Breast epithelium (tissue), 4 donors: ENCODE measurements around the gene ASAP2. TPM values are rescaled to one million over a fixed set of nuclear protein-coding genes. Genes with fewer than 3 reads are reported as not detected.
A peak's percentile ranks its signal among the peaks of the same experiment; 100 is the strongest.

ENCODE experiments used
- DNase-seq, 2 donors: peaks; one replicate each; pipeline ENCODE4 v3.0.0-alpha.2; 2019; ENCODE audit warnings: low spot score in 2 of 2
- H3K27ac ChIP-seq, 2 donors: fragments of 200-600 bp; sonication (generic) in 1 of 2; one replicate each; pipeline ENCODE4 v1.5.1; 2016 to 2019; ENCODE audit warnings: mild to moderate bottlenecking in 1 of 2
- H3K27me3 ChIP-seq, 2 donors: fragments of 200-600 bp; sonication (generic) in 1 of 2; one replicate each; pipeline versions ENCODE4 v1.5.1 to v1.6.0; 2017 to 2019; ENCODE audit warnings: control low read depth in 1 of 2, mild to moderate bottlenecking in 1 of 2
- H3K36me3 ChIP-seq: fragments of 200-600 bp; one replicate; pipeline ENCODE4 v1.5.1; 2019
- H3K4me1 ChIP-seq, 2 donors: fragments of 200-600 bp; sonication (generic); one replicate each; pipeline ENCODE4 v1.5.1; 2016 to 2019; ENCODE audit warnings: control low read depth in 1 of 2
- H3K4me3 ChIP-seq, 3 donors: fragments of 200-600 bp; sonication (generic); 1 replicate in 2 of 3; 2 replicates in 1 of 3; pipeline ENCODE4 v1.5.1; 2016 to 2019; ENCODE audit warnings: mild to moderate bottlenecking in 3 of 3, moderate library complexity in 2 of 3
- H3K9me3 ChIP-seq, 2 donors: fragments of 200-600 bp; sonication (generic) in 1 of 2; one replicate each; pipeline ENCODE4 v1.5.1; 2016 to 2019; ENCODE audit warnings: control low read depth in 1 of 2
- CTCF ChIP-seq, 3 donors: fragments of 450-650 bp; IDR thresholded peaks; one replicate each; pipeline ENCODE4 v1.5.1; 2016 to 2017; ENCODE audit warnings: antibody characterized with exemption in 3 of 3, mild to moderate bottlenecking in 3 of 3, moderate library complexity in 3 of 3
- POLR2A ChIP-seq: fragments of 450-650 bp; IDR thresholded peaks from one replicate; pipeline ENCODE4 v1.6.1; 2016; ENCODE audit warnings: antibody characterized with exemption, mild to moderate bottlenecking, moderate library complexity
- POLR2AphosphoS5 ChIP-seq, 3 donors: sonication (generic); formaldehyde crosslinking; IDR thresholded peaks; one replicate each; pipeline ENCODE4 v1.6.1; 2017; ENCODE audit warnings: antibody characterized with exemption in 3 of 3
- intact Hi-C: fragments of 100-400 bp; cut with DNase I; formaldehyde crosslinking; loops from one replicate; pipeline ENCODE4 v1.15.1; 2023; ENCODE audit warnings: low total_unique reads
- total RNA-seq, 3 donors: library from RNA; depleted of rRNA; stranded (reverse); fragments of >200 nt; gene quantifications; one replicate each; pipeline ENCODE4 v1.1.0, GENCODE V29; 2016

Gene ASAP2
- total RNA-seq, 3 donors from 2014 or later = 14.5 to 24.2 (median 21.0) TPM

GRCh38 chr2:9415516-9416169 lies 209.0 kb downstream of the ASAP2 start:
- DNase-seq = no peak
- intact Hi-C loops = no loop called here

GRCh38 chr2:9416267-9416961 lies 209.8 kb downstream of the ASAP2 start:
- Histone ChIP-seq H3K4me1 (no peaks in the 10 kb centered on the region), H3K9me3 (no peaks in the 10 kb centered on the region), H3K27ac (peak overlapping the region in 1 of 2 donors; percentile 81), H3K27me3 (no peaks in the 10 kb centered on the region), H3K36me3 (no peaks in the 10 kb centered on the region), H3K4me3 (no peak overlapping the region)
- intact Hi-C loops = no loop called here
- TF ChIP-seq POLR2AphosphoS5 (IDR thresholded peaks at IDR 0.05) (no peak), POLR2A (no peak), CTCF (IDR thresholded peaks at IDR 0.05) (no peak)
- no peak for DNase-seq

More at GRCh38 chr2:9415516-9416169, 209.0 kb downstream of the ASAP2 start:
- H3K4me1 ChIP-seq = no peaks in the 10 kb centered on the region
- H3K27me3 ChIP-seq = no peaks in the 10 kb centered on the region
- TF ChIP-seq POLR2A = no peak
- TF ChIP-seq CTCF (IDR thresholded peaks at IDR 0.05) = no peak
- TF ChIP-seq POLR2AphosphoS5 (IDR thresholded peaks at IDR 0.05) = no peak
- no peaks in the 10 kb centered on the region for H3K9me3 ChIP-seq
- H3K27ac ChIP-seq = peak overlapping the region in 1 of 2 donors; percentile 81
- H3K36me3 ChIP-seq = no peaks in the 10 kb centered on the region
- H3K4me3 ChIP-seq = no peak overlapping the region

GRCh38 chr2:9416962-9417316 lies 210.3 kb downstream of the ASAP2 start:
- H3K4me1 ChIP-seq = peaks cover 0 to 3% of the 10 kb centered on the region in 2 donors
- H3K27ac ChIP-seq = no peak overlapping the region
- no peaks in the 10 kb centered on the region for H3K9me3 ChIP-seq
- intact Hi-C loops = no loop called here
- H3K36me3 ChIP-seq = no peaks in the 10 kb centered on the region
- H3K27me3 ChIP-seq = no peaks in the 10 kb centered on the region
- no peak for DNase-seq
- H3K4me3 ChIP-seq = no peak overlapping the region
- TF ChIP-seq CTCF (IDR thresholded peaks at IDR 0.05) (no peak), POLR2A (no peak), POLR2AphosphoS5 (IDR thresholded peaks at IDR 0.05) (no peak)

GRCh38 chr2:9417725-9418124 lies 211.1 kb downstream of the ASAP2 start:
- no peaks in the 10 kb centered on the region for H3K36me3 ChIP-seq
- no peaks in the 10 kb centered on the region for H3K27me3 ChIP-seq
- TF ChIP-seq POLR2AphosphoS5 (IDR thresholded peaks at IDR 0.05) (no peak), POLR2A (no peak), CTCF (IDR thresholded peaks at IDR 0.05) (no peak)
- no peak for DNase-seq
- no peak overlapping the region for H3K4me3 ChIP-seq
- intact Hi-C loops = no loop called here
- H3K27ac ChIP-seq = no peak overlapping the region
- no peaks in the 10 kb centered on the region for H3K9me3 ChIP-seq
- H3K4me1 ChIP-seq = peaks cover 0 to 7% of the 10 kb centered on the region in 2 donors

- Histone ChIP-seq H3K27me3 (no peaks in the 10 kb centered on the region), H3K27ac (no peak overlapping the region), H3K36me3 (no peaks in the 10 kb centered on the region), H3K4me1 (peaks cover 0 to 7% of the 10 kb centered on the region in 2 donors), H3K9me3 (no peaks in the 10 kb centered on the region), H3K4me3 (no peak overlapping the region)
- no peak for DNase-seq
- TF ChIP-seq POLR2AphosphoS5 (IDR thresholded peaks at IDR 0.05) (no peak), CTCF (IDR thresholded peaks at IDR 0.05) (no peak), POLR2A (no peak)
- intact Hi-C loops = no loop called here
These were observed 212.1 kb downstream of the ASAP2 start for GRCh38 chr2:9418746-9419145.
